Parathyroid adenoma (tissue), 2 donors: ENCODE results near the gene ARMH1.

Experiments
- H2AFZ ChIP-seq: fragments of 300-600 bp; sonication (generic); one replicate; pipeline ENCODE4 v1.7.0; 2017; ENCODE audit warnings: antibody characterized with exemption, mild to moderate bottlenecking
- H3K27ac ChIP-seq: fragments of 300-600 bp; sonication (generic); one replicate; pipeline ENCODE4 v1.7.0; 2017
- H3K27me3 ChIP-seq: fragments of 300-600 bp; sonication (generic); one replicate; pipeline ENCODE4 v1.7.0; 2017; ENCODE audit warnings: low read length; ENCODE audit not compliant: control insufficient read depth, insufficient read depth
- H3K36me3 ChIP-seq: fragments of 300-600 bp; sonication (generic); one replicate; pipeline ENCODE4 v1.7.0; 2017; ENCODE audit warnings: low read length; ENCODE audit not compliant: control insufficient read depth, insufficient read depth
- H3K4me1 ChIP-seq: fragments of 300-600 bp; sonication (generic); one replicate; pipeline ENCODE4 v1.7.0; 2017; ENCODE audit warnings: control low read depth
- H3K4me2 ChIP-seq: fragments of 300-600 bp; sonication (generic); one replicate; pipeline ENCODE4 v1.7.0; 2017; ENCODE audit warnings: low read length
- H3K4me3 ChIP-seq: fragments of 300-600 bp; sonication (generic); one replicate; pipeline ENCODE4 v1.7.0; 2017; ENCODE audit warnings: low read depth, low read length
- H3K79me2 ChIP-seq: fragments of 300-600 bp; sonication (generic); one replicate; pipeline ENCODE4 v1.7.0; 2017; ENCODE audit warnings: control low read depth
- H3K9ac ChIP-seq: fragments of 300-600 bp; sonication (generic); one replicate; pipeline ENCODE4 v1.7.0; 2017; ENCODE audit warnings: mild to moderate bottlenecking
- H3K9me3 ChIP-seq: fragments of 300-600 bp; sonication (generic); one replicate; pipeline ENCODE4 v1.7.0; 2017; ENCODE audit warnings: low read length; ENCODE audit not compliant: control insufficient read depth
- TF ChIP-seq, protein P1 (sequence below): fragments of 300-600 bp; sonication (generic); IDR thresholded peaks from one replicate; pipeline ENCODE4 v1.7.0; 2017; ENCODE audit warnings: antibody characterized with exemption, mild to moderate bottlenecking
- donor health status: primary hyperparathyroidism.

Gene ARMH1

DNA sequence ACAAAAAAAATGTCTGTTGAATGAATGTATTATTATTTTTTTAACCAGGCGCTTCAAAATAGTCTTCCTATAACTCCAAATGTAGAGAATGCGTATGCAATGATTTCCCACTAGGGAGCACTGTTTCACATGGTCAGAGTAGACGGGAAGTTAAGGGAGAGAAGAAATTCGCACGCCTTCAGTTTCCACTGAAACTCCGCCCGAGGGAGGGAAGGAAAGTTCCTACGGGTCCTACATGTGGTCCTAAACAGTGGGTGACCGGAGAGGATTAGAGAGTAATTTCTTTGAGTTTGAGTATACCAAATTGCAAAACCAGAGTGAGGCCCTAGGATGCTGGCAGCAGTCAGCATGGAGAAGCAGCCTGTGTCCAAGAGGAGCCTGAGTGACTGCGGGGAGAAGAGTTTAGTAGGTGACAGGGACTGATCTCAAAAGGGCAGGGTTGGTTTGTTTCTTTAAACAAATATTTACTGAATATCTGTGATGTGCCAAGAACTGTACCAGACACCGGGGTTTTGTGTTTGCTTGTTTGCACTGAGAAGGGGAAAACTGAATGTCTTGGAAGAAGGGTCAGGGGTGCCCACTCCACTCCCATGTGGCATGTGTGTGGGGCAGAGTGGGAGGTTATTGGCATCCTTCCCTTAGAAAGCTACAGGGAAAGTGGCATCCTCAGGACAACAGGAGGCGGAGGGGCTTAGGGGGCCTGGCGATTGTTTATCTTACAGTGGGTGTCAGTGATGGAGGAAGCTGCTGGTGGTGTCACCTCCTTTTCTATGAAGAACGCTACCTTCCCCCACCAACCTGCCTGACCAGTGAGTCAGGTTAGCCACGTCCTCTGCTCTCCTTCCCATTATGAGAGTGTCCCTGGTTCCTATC lies 33.7 kb downstream of the ARMH1 start:
- TF ChIP-seq, protein P1, sequence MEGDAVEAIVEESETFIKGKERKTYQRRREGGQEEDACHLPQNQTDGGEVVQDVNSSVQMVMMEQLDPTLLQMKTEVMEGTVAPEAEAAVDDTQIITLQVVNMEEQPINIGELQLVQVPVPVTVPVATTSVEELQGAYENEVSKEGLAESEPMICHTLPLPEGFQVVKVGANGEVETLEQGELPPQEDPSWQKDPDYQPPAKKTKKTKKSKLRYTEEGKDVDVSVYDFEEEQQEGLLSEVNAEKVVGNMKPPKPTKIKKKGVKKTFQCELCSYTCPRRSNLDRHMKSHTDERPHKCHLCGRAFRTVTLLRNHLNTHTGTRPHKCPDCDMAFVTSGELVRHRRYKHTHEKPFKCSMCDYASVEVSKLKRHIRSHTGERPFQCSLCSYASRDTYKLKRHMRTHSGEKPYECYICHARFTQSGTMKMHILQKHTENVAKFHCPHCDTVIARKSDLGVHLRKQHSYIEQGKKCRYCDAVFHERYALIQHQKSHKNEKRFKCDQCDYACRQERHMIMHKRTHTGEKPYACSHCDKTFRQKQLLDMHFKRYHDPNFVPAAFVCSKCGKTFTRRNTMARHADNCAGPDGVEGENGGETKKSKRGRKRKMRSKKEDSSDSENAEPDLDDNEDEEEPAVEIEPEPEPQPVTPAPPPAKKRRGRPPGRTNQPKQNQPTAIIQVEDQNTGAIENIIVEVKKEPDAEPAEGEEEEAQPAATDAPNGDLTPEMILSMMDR, result peak; percentile 33
- Histone ChIP-seq H3K9ac (no peak overlapping the region), H3K27me3 (no peaks in the 10 kb centered on the region), H3K4me1 (no peaks in the 10 kb centered on the region), H3K79me2 (no peaks in the 10 kb centered on the region), H3K27ac (no peak overlapping the region), H3K36me3 (no peaks in the 10 kb centered on the region), H2AFZ (peak overlapping the region; percentile 1), H3K9me3 (no peaks in the 10 kb centered on the region), H3K4me2 (no peak overlapping the region), H3K4me3 (no peak overlapping the region)

DNA sequence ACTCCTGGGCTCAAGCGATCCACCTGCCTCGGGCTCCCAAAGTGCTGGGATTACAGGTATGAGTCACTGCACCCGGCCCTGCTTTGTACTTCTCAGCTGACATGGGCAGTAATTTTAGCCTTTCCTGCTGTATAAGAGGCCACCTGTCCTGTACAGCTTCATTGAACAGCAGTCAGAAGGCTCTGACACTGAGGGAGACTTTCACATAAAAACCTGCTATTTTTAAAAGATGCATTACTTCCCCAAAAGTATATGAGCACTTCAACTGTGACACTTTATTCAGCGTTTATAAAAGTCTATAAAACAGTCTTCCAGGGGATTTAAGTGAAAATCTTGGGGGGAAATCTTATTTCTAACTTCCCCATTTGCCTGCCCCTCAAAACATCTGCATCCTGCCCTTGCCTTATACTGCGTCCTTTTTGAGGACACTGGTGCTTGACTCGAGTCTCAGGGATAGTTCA lies 38.8 kb downstream of the ARMH1 start:
- Histone ChIP-seq H2AFZ (no peak overlapping the region), H3K27me3 (no peaks in the 10 kb centered on the region), H3K36me3 (no peaks in the 10 kb centered on the region), H3K4me3 (no peak overlapping the region), H3K9me3 (no peaks in the 10 kb centered on the region), H3K4me2 (no peak overlapping the region), H3K27ac (no peak overlapping the region), H3K4me1 (no peaks in the 10 kb centered on the region), H3K79me2 (no peaks in the 10 kb centered on the region), H3K9ac (no peak overlapping the region)
- TF ChIP-seq, protein P1, result no peak

DNA sequence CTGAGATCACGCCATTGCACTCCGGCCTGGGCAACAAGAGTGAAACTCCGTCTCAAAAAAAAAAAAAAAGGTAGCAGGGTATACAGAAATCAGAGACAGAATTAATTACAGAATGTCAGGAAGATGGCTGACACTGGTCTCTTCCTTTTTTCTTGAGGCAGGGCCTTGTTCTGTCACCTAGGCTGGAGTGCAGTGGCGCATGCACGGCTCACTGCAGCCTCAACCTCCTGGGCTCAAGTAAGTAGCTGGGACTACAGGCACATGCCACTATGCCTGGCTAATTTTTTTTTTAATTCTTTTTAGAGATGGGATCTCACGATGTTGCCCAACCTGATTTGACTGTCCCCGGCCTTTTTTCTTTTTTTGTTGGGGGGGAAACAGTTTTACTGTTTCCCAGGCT lies 40.0 kb downstream of the ARMH1 start:
- Histone ChIP-seq H3K27me3 (no peaks in the 10 kb centered on the region), H3K79me2 (no peaks in the 10 kb centered on the region), H3K27ac (no peak overlapping the region), H3K4me3 (no peak overlapping the region), H3K9ac (no peak overlapping the region), H3K4me2 (no peak overlapping the region), H3K9me3 (no peaks in the 10 kb centered on the region), H3K4me1 (no peaks in the 10 kb centered on the region), H2AFZ (no peak overlapping the region), H3K36me3 (no peaks in the 10 kb centered on the region)
- TF ChIP-seq, protein P1, result no peak

DNA sequence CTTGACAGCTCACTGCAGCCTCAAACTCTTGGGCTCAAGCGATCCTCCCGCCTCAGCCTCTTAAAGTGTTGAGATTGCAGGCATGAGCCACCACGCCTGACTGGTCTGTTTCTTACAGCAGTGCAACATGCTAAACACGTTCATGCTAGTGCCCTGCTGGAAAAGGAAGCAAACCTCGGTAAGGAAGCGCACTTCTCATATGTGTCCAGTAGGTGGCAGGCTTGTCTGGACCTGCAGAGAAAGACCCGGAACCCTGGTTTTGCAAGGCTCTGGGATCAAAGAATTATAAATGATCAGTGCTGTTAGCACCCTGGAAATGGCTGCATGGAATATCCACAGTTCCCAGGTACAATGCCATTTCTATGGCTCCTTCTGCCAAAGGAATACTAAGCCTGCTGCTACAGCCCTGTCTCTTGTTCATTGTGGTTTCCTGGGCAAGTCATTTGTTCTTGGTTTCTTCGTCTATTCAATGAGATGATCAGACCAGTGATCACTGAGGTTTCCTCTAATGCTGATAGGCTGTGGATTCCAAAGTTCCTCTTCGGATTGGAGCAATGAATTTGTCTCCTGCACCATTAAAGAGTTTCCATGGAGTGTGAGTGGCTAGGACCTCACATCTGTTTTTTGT lies 40.5 kb downstream of the ARMH1 start:
- Histone ChIP-seq H3K9ac (no peak overlapping the region), H3K9me3 (no peaks in the 10 kb centered on the region), H3K79me2 (no peaks in the 10 kb centered on the region), H3K4me2 (no peak overlapping the region), H3K27ac (no peak overlapping the region), H3K4me1 (no peaks in the 10 kb centered on the region), H3K4me3 (no peak overlapping the region), H3K27me3 (no peaks in the 10 kb centered on the region), H3K36me3 (no peaks in the 10 kb centered on the region), H2AFZ (no peak overlapping the region)
- TF ChIP-seq, protein P1, result peak; percentile 77
